Measurements from ENCODE around the gene TLE6. TPM values are rescaled to one million over a fixed set of nuclear protein-coding genes. Genes with fewer than 3 reads are reported as not detected.
A peak's percentile ranks its signal among the peaks of the same experiment; 100 is the strongest.

The TLE6 gene
- total and polyA plus RNA-seq, 2 of the 13 experiments (the other 11 are each of a cell fraction or from before 2014, with no cell fraction given): 0.24 to 5.5 TPM

- WGBS (ENCODE audit: low lambda C conversion rate): 4% methylated on average over 2 of the region's 8 CpGs
- ATAC-seq (no peak), FAIRE-seq (no peak), DNase-seq (ENCODE audit: low spot score) (no peak)
- no peak overlapping the region for H2AFZ ChIP-seq (ENCODE audit: low read length)
- H3K4me3 ChIP-seq (replicated peaks in 1 of 3; ENCODE audit: insufficient read depth in 1 of 3, low read depth in 2 of 3, low read length in 3 of 3): peak overlapping the region in 1 of 3 experiments; percentile 6; a peak in 1 of 6 replicates
- no TSS peak for BruUV-seq (replicated peaks)
- intact Hi-C loops (cut with micrococcal nuclease; ENCODE audit: unreplicated experiment) (no loop called here), in situ Hi-C loops (cut with HindIII; ENCODE audit: extremely low pct_ligation_motif_present, low pct_unique_long_range_greater_than_20kb) (no loop called here)
- H3K27ac ChIP-seq (ENCODE audit: extremely low read length, insufficient read depth, low read length): no peak overlapping the region
- peaks cover 0 to 54% of the 10 kb centered on the region in 2 experiments; a peak in 4 of 5 replicates for H3K27me3 ChIP-seq (ENCODE audit: control insufficient read depth in 1 of 2, insufficient read depth in 2 of 2, low read length in 2 of 2)
- POLR2A ChIA-PET: interaction anchor here (0.7 kb wide), 1 partner anchor 54 kb away, joined by 4 read pairs; no protein-coding TSS in a partner anchor
- peaks cover 54% of the 10 kb centered on the region for H3K4me1 ChIP-seq (ENCODE audit: insufficient read depth, low read length)
- H3K9me3 ChIP-seq (ENCODE audit: low read length): no peaks in the 10 kb centered on the region
- H4K20me1 ChIP-seq (ENCODE audit: insufficient read depth, low read length): no peaks in the 10 kb centered on the region
- TF ChIP-seq ZFP90 (CRISPR knock-in tag; IDR thresholded peaks at IDR 0.05; ENCODE audit: borderline replicate concordance) (no peak), ZNF776 (CRISPR knock-in tag; IDR thresholded peaks at IDR 0.05) (no peak), ZNF615 (CRISPR knock-in tag; IDR thresholded peaks at IDR 0.05; ENCODE audit: borderline replicate concordance) (no peak), DNMT3B (CRISPR knock-in tag; conservative IDR thresholded peaks at IDR 0.05) (no peak), ZNF761 (CRISPR knock-in tag; conservative IDR thresholded peaks at IDR 0.05) (no peak), ZNF333 (CRISPR knock-in tag; IDR thresholded peaks at IDR 0.05; ENCODE audit: borderline replicate concordance) (no peak), PAX8 (CRISPR knock-in tag; IDR thresholded peaks at IDR 0.05; ENCODE audit: borderline replicate concordance) (no peak), ZNF317 (CRISPR knock-in tag; IDR thresholded peaks at IDR 0.05) (no peak), ZNF337 (CRISPR knock-in tag; IDR thresholded peaks at IDR 0.05; ENCODE audit: borderline replicate concordance, low read depth) (no peak), ESRRA (CRISPR knock-in tag; IDR thresholded peaks at IDR 0.05; ENCODE audit: low read depth) (no peak), CC2D1A (CRISPR knock-in tag; IDR thresholded peaks at IDR 0.05) (no peak), HOXA9 (CRISPR knock-in tag; IDR thresholded peaks at IDR 0.05; ENCODE audit: borderline replicate concordance) (no peak), KDM4B (CRISPR knock-in tag; IDR thresholded peaks at IDR 0.05) (no peak), KLF12 (CRISPR knock-in tag; IDR thresholded peaks at IDR 0.05; ENCODE audit: borderline replicate concordance) (no peak), NFIC (IDR thresholded peaks at IDR 0.05; ENCODE audit: low read length) (no peak)
- TF ChIP-seq, protein P1, sequence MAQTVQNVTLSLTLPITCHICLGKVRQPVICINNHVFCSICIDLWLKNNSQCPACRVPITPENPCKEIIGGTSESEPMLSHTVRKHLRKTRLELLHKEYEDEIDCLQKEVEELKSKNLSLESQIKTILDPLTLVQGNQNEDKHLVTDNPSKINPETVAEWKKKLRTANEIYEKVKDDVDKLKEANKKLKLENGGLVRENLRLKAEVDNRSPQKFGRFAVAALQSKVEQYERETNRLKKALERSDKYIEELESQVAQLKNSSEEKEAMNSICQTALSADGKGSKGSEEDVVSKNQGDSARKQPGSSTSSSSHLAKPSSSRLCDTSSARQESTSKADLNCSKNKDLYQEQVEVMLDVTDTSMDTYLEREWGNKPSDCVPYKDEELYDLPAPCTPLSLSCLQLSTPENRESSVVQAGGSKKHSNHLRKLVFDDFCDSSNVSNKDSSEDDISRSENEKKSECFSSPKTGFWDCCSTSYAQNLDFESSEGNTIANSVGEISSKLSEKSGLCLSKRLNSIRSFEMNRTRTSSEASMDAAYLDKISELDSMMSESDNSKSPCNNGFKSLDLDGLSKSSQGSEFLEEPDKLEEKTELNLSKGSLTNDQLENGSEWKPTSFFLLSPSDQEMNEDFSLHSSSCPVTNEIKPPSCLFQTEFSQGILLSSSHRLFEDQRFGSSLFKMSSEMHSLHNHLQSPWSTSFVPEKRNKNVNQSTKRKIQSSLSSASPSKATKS (CRISPR knock-in tag; IDR thresholded peaks at IDR 0.05): no peak
- TF ChIP-seq, protein P2, sequence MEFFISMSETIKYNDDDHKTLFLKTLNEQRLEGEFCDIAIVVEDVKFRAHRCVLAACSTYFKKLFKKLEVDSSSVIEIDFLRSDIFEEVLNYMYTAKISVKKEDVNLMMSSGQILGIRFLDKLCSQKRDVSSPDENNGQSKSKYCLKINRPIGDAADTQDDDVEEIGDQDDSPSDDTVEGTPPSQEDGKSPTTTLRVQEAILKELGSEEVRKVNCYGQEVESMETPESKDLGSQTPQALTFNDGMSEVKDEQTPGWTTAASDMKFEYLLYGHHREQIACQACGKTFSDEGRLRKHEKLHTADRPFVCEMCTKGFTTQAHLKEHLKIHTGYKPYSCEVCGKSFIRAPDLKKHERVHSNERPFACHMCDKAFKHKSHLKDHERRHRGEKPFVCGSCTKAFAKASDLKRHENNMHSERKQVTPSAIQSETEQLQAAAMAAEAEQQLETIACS (CRISPR knock-in tag; IDR thresholded peaks at IDR 0.05): no peak
- TF ChIP-seq, protein P3, sequence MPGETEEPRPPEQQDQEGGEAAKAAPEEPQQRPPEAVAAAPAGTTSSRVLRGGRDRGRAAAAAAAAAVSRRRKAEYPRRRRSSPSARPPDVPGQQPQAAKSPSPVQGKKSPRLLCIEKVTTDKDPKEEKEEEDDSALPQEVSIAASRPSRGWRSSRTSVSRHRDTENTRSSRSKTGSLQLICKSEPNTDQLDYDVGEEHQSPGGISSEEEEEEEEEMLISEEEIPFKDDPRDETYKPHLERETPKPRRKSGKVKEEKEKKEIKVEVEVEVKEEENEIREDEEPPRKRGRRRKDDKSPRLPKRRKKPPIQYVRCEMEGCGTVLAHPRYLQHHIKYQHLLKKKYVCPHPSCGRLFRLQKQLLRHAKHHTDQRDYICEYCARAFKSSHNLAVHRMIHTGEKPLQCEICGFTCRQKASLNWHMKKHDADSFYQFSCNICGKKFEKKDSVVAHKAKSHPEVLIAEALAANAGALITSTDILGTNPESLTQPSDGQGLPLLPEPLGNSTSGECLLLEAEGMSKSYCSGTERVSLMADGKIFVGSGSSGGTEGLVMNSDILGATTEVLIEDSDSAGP (CRISPR knock-in tag; IDR thresholded peaks at IDR 0.05; ENCODE audit: borderline replicate concordance): no peak
- no peaks in the 10 kb centered on the region for H3K79me2 ChIP-seq (ENCODE audit: insufficient read depth, low read length)
- CTCF ChIA-PET (ENCODE audit: low intra/inter-chr PET ratio, low total read pairs): no interaction called here
- H3K36me3 ChIP-seq (replicated peaks in 1 of 2; ENCODE audit: control insufficient read depth in 1 of 2, insufficient read depth in 2 of 2, low read length in 2 of 2): no peaks in the 10 kb centered on the region
- H3K4me2 ChIP-seq (ENCODE audit: low read depth, low read length): peak overlapping the region; percentile 13; the same call in 1 of the 2 replicates
- H3K9ac ChIP-seq (ENCODE audit: insufficient read depth, low read depth, low read length): no peak overlapping the region
Observed at GRCh38 chr19:2982561-2982960, 5.2 kb downstream of the TLE6 start.

Measured in HepG2 (cell line).